Measurements from ENCODE around the gene TBR1.

TBR1 gene

GRCh38 chr2:161423421-161424393 is 7.6 kb downstream of the TBR1 start:
- Histone ChIP-seq H3K9ac (ENCODE audit: low read length) (no peak overlapping the region), H3K14ac (ENCODE audit: low read length in 2 of 2) (peak overlapping the region in 1 of 2 experiments; percentile 39), H3K27ac (ENCODE audit: low read length, poor library complexity, severe bottlenecking) (peak overlapping the region; percentile 25), H3K4me2 (ENCODE audit: low read length, poor library complexity, severe bottlenecking) (peak overlapping the region; percentile 84), H3K18ac (ENCODE audit: low read depth in 1 of 2, low read length in 2 of 2) (peak overlapping the region in 1 of 2 experiments; percentile 7), H2BK5ac (ENCODE audit: low read depth, low read length, poor library complexity, severe bottlenecking) (no peak overlapping the region), H3K23ac (ENCODE audit: low read length in 2 of 2) (peak overlapping the region in 1 of 2 experiments; percentile 66), H3K27me3 (ENCODE audit: control insufficient read depth in 1 of 2, insufficient read depth in 1 of 2, low read length in 2 of 2) (peaks cover 83 to 100% of the 10 kb centered on the region in 2 experiments), H4K8ac (ENCODE audit: low read length) (no peak overlapping the region), H2AK5ac (ENCODE audit: low read length, severe bottlenecking) (no peak overlapping the region), H3K4me3 (ENCODE audit: insufficient read depth in 1 of 2, low read depth in 1 of 2, low read length in 2 of 2) (peak overlapping the region; percentile 41 to 59), H2BK12ac (ENCODE audit: low read length in 2 of 2) (no peak overlapping the region), H3K4me1 (ENCODE audit: control insufficient read depth, insufficient read depth, low read depth, low read length) (peaks cover 26% of the 10 kb centered on the region), H2BK120ac (ENCODE audit: low read depth, low read length) (no peak overlapping the region), H2AFZ (ENCODE audit: low read depth, low read length) (peak overlapping the region; percentile 54), H3K79me1 (replicated peaks; ENCODE audit: low read length, poor library complexity, severe bottlenecking) (no peaks in the 10 kb centered on the region), H3K4ac (ENCODE audit: low read depth in 1 of 2, low read length in 2 of 2) (peak overlapping the region in 1 of 2 experiments; percentile 18), H3K9me3 (ENCODE audit: control insufficient read depth, low read length) (no peaks in the 10 kb centered on the region), H4K91ac (ENCODE audit: low read length) (no peak overlapping the region), H3K36me3 (ENCODE audit: control insufficient read depth in 1 of 2, insufficient read depth in 2 of 2, low read depth in 1 of 2, low read length in 2 of 2) (no peaks in the 10 kb centered on the region), H2BK15ac (ENCODE audit: low read depth, poor library complexity, severe bottlenecking) (no peak overlapping the region)
- WGBS: 2% methylated on average over 122 of the region's 125 CpGs
- no peak for DNase-seq

- Histone ChIP-seq H2BK15ac (ENCODE audit: low read depth, poor library complexity, severe bottlenecking) (no peak overlapping the region), H3K4me1 (ENCODE audit: control insufficient read depth, insufficient read depth, low read depth, low read length) (peaks cover 23% of the 10 kb centered on the region), H3K14ac (ENCODE audit: low read length in 2 of 2) (no peak overlapping the region), H2BK120ac (ENCODE audit: low read depth, low read length) (no peak overlapping the region), H3K9ac (ENCODE audit: low read length) (no peak overlapping the region), H3K18ac (ENCODE audit: low read depth in 1 of 2, low read length in 2 of 2) (no peak overlapping the region), H2AK5ac (ENCODE audit: low read length, severe bottlenecking) (no peak overlapping the region), H4K8ac (ENCODE audit: low read length) (no peak overlapping the region), H3K27me3 (ENCODE audit: control insufficient read depth in 1 of 2, insufficient read depth in 1 of 2, low read length in 2 of 2) (peaks cover 81 to 100% of the 10 kb centered on the region in 2 experiments), H3K36me3 (ENCODE audit: control insufficient read depth in 1 of 2, insufficient read depth in 2 of 2, low read depth in 1 of 2, low read length in 2 of 2) (no peaks in the 10 kb centered on the region), H3K4ac (ENCODE audit: low read depth in 1 of 2, low read length in 2 of 2) (no peak overlapping the region), H2BK12ac (ENCODE audit: low read length in 2 of 2) (no peak overlapping the region), H3K4me2 (ENCODE audit: low read length, poor library complexity, severe bottlenecking) (peak overlapping the region; percentile 16), H3K23ac (ENCODE audit: low read length in 2 of 2) (no peak overlapping the region), H3K27ac (ENCODE audit: low read length, poor library complexity, severe bottlenecking) (peak overlapping the region; percentile 25), H3K79me1 (replicated peaks; ENCODE audit: low read length, poor library complexity, severe bottlenecking) (no peaks in the 10 kb centered on the region), H2AFZ (ENCODE audit: low read depth, low read length) (no peak overlapping the region), H3K4me3 (ENCODE audit: insufficient read depth in 1 of 2, low read depth in 1 of 2, low read length in 2 of 2) (no peak overlapping the region), H4K91ac (ENCODE audit: low read length) (no peak overlapping the region), H3K9me3 (ENCODE audit: control insufficient read depth, low read length) (no peaks in the 10 kb centered on the region), H2BK5ac (ENCODE audit: low read depth, low read length, poor library complexity, severe bottlenecking) (no peak overlapping the region)
- WGBS: 21% methylated on average over 9 of the region's 9 CpGs
- DNase-seq: no peak
Observed at GRCh38 chr2:161424394-161424769, 8.3 kb downstream of the TBR1 start.

GRCh38 chr2:161424891-161425727 is 9.0 kb downstream of the TBR1 start:
- Histone ChIP-seq H3K9me3 (ENCODE audit: control insufficient read depth, low read length) (no peaks in the 10 kb centered on the region), H3K27me3 (ENCODE audit: control insufficient read depth in 1 of 2, insufficient read depth in 1 of 2, low read length in 2 of 2) (peaks cover 80 to 97% of the 10 kb centered on the region in 2 experiments), H2BK12ac (ENCODE audit: low read length in 2 of 2) (no peak overlapping the region), H3K18ac (ENCODE audit: low read depth in 1 of 2, low read length in 2 of 2) (no peak overlapping the region), H3K4ac (ENCODE audit: low read depth in 1 of 2, low read length in 2 of 2) (no peak overlapping the region), H2BK5ac (ENCODE audit: low read depth, low read length, poor library complexity, severe bottlenecking) (no peak overlapping the region), H3K4me3 (ENCODE audit: insufficient read depth in 1 of 2, low read depth in 1 of 2, low read length in 2 of 2) (no peak overlapping the region), H2AFZ (ENCODE audit: low read depth, low read length) (no peak overlapping the region), H3K27ac (ENCODE audit: low read length, poor library complexity, severe bottlenecking) (no peak overlapping the region), H3K4me1 (ENCODE audit: control insufficient read depth, insufficient read depth, low read depth, low read length) (peaks cover 23% of the 10 kb centered on the region), H4K91ac (ENCODE audit: low read length) (no peak overlapping the region), H3K36me3 (ENCODE audit: control insufficient read depth in 1 of 2, insufficient read depth in 2 of 2, low read depth in 1 of 2, low read length in 2 of 2) (no peaks in the 10 kb centered on the region), H2BK120ac (ENCODE audit: low read depth, low read length) (no peak overlapping the region), H2BK15ac (ENCODE audit: low read depth, poor library complexity, severe bottlenecking) (no peak overlapping the region), H3K4me2 (ENCODE audit: low read length, poor library complexity, severe bottlenecking) (no peak overlapping the region), H3K14ac (ENCODE audit: low read length in 2 of 2) (no peak overlapping the region), H3K9ac (ENCODE audit: low read length) (no peak overlapping the region), H3K23ac (ENCODE audit: low read length in 2 of 2) (no peak overlapping the region), H2AK5ac (ENCODE audit: low read length, severe bottlenecking) (no peak overlapping the region), H3K79me1 (replicated peaks; ENCODE audit: low read length, poor library complexity, severe bottlenecking) (no peaks in the 10 kb centered on the region), H4K8ac (ENCODE audit: low read length) (no peak overlapping the region)
- WGBS: 53% methylated on average over 3 of the region's 4 CpGs
- no peak for DNase-seq
